Cortex of kidney (tissue), 1 donor: Measurements from ENCODE around the gene NOVA1.

Source experiments
- DNase-seq: peaks from one replicate; lab custom pipeline; 2025; lab: John Stamatoyannopoulos, UW

NOVA1 gene

GRCh38 chr14:26594148-26594547 lies 3.7 kb downstream of the NOVA1 start:
- DNase-seq, result no peak

DNA sequence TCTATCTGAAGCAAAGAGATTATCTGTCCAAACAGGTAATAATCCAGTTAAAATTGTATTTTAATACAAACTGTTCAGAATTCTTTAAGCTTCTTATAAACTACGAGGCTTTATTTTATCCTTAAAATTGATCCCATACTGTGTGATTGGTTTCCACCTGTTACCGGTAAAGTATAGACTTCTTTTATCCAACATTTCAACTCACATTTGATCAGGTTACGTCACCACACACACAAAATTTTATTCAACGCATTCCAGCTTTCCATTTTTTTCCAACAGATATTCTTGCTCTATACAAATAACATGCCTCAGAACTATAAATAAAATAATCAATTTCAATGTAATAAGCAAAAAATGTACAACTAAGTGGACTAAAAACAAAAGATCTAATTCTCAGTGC lies 4.5 kb downstream of the NOVA1 start:
- DNase-seq, result no peak

DNA sequence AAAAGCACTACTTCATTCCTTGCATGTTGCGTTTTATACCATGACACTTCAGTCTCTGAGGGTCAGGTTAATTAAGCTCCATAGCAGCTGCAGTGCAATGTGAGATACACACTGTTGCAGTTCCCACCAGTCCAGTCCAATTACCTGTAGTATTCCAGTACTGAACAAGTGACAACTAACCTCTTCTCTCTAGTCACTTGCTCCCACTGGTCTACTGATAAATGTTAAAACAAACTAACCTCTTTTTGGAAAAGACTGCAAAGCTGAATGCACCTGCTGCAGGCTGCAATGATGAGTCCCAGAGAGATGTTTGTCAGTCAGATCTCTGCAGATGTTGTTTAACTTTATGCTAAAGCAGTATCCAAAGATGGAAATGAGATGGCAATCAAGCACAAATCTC lies 7.9 kb downstream of the NOVA1 start:
- no peak for DNase-seq

- no peak for DNase-seq
Measured at GRCh38 chr14:26577711-26578110, 20.1 kb downstream of the NOVA1 start.

DNA sequence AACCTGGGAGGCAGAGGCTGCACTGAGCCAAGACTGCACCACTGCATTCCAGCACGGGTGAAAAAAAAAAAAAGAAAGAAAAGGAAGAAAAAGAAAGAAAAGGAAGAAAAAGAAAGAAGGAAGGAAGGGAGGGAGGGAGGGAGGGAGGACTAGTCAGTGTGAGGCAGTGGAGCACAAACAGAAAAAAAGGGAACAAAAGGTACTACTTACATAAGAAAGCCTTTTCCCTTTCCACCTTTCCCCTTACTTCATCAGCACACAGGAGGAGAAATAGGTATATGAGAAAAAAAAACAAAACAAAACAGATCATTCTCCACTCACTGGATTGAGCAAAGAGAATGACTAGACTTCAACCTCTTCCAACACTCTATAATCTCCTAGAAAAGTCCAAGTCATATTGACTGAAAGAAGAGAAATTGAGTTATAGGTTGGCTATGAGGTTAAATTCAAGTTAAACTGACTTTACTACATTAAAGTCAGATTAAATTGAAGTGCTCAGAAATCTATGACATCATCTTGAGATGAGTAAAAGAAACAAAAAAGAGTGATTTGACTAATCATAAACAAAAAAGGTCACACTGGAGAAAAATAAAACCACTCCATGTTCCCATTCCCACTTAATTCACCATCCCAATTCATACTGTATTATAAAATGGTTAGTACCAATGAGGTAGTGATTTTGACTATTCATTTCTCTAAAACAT lies 43.6 kb downstream of the NOVA1 start:
- no peak for DNase-seq

DNA sequence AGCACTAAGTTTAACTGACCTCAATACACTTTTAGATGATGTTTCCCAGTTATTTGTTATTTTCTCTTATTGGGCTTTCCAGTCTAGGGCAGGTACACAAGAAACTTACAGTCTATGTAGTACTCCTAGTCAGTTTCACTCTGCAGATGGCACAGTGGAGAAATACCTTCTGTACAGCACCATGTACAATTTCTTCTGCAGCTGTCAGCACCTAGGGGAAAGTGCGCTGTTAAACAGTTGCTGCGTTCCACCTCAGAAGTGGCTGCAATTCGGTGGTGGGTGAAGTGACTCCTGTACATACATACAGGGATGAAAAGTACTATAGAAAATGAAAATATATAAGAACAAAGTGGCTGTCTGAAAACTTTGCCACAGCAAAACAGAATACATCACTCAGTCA lies 48.3 kb downstream of the NOVA1 start:
- no peak for DNase-seq

DNA sequence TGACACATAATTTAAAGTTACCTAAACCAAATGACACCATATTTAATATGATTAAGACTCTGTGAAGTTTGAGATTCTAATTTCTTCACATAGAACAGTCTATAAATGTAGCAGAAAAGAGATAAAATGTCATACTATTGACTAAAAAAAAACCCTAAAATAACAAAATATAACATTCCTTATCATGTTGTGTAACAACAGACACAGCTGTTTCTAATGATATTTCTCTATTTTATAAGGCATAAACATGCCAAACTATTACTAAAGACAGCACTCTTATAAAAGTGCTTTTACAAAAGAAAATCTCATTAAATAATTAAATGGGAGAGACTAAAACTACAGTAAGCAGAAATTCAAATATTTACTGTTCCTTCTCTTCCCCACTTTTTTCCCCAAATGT lies 49.4 kb downstream of the NOVA1 start:
- DNase-seq, result no peak

DNA sequence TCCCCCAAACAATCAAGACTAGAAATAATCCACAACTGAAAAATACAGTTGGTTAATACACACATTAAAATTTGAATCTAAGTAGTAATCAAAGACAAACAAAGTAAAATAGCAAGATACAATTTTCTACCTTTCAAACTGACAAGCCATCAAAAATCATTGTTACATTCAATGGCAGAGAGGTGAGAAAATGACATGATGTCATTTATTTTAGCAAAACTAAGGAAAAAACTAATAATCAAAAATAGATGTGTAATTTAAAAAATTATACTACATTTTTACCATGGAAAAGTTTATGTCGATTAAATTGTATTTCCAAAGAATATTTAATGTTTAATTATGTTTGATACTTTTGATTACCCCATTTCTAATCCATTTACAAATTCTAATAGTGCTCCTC lies 59.7 kb downstream of the NOVA1 start:
- DNase-seq, result no peak

GRCh38 chr14:26531894-26532293 lies 65.9 kb downstream of the NOVA1 start:
- DNase-seq, result no peak

GRCh38 chr14:26528415-26529182 lies 69.2 kb downstream of the NOVA1 start:
- no peak for DNase-seq

GRCh38 chr14:26527095-26527494 lies 70.7 kb downstream of the NOVA1 start:
- no peak for DNase-seq

DNA sequence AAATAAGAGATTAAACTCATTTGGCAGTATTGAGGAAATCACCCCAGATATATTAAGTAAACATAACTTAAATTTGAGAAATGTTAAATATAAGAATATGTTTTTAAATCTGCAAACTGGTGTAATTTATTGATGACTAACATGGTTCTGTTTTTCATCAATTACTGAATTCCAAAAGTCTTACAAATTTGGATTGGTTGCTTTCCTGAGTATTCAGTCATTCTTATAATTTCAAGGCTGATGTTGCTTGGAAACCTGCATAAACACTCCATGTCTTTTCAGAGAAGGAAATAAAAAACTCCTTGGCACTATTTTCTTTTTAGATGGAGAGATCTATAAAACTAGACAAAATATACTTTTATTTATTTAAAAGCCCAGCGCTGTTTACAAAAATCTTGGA lies 71.7 kb downstream of the NOVA1 start:
- DNase-seq, result no peak

- DNase-seq, result no peak
Measured at GRCh38 chr14:26525085-26525484, 72.7 kb downstream of the NOVA1 start.

GRCh38 chr14:26522967-26523366 lies 74.9 kb downstream of the NOVA1 start:
- no peak for DNase-seq

- no peak for DNase-seq
Measured at GRCh38 chr14:26517771-26518170, 80.1 kb downstream of the NOVA1 start.

DNA sequence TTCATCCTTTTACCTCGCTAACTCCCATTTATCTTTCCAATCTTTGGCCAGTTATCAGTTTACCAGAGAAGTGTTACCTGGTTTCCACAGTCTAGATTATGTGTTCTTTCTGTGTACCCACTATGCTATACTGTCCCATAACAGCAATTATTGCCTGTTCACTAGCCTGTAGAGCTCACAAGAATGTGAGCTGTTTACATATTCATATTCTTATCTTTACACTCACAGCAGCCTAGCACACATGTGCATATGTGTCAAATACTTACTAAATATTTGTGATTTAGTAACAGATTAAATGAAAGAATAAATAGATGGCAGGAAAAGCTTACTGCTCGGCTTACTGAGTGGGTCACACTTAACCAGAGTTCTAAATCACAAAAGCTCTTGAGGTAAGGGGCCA lies 97.8 kb downstream of the NOVA1 start:
- no peak for DNase-seq

GRCh38 chr14:26499546-26499945 lies 98.3 kb downstream of the NOVA1 start:
- DNase-seq, result no peak

DNA sequence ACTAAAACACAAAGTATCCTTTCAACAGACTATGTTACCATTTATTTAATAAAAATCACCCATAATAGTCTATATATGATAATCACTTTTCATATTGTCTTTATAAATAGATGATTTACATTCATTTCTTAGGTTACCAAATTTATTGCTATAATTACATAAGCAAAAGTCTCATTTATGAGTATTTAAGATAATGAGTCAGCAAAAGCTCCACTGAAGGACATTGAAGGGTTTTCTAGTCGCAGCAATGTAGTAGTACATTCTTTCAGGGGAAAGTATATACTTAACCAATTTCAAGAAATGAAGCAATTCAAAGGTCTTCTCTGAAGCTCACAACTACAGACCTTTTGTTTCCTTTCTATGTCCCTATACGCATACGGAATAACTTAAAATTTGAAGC lies 110.9 kb downstream of the NOVA1 start:
- DNase-seq, result no peak

GRCh38 chr14:26484562-26484961 lies 113.3 kb downstream of the NOVA1 start:
- no peak for DNase-seq

GRCh38 chr14:26478967-26479366 lies 118.9 kb downstream of the NOVA1 start:
- DNase-seq, result no peak

GRCh38 chr14:26466862-26467261 lies 131.0 kb downstream of the NOVA1 start:
- DNase-seq, result no peak

DNA sequence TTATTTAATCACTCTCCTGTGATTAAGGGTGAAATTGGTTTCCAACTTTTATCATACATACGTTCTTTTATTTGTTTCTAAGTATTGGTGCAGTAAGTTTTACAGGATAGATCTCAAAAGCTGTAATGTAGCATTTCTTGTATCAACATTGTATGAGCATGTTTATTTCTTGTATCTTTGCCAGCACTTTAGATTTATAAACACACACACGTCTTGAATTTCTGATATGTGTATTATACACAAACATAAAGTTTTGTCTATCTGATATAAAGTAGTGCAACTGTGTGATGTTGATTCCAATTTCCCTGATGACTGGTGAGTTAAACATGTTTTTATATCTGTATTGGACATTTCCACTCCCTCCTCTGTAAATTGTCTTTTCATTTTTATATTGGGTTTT lies 134.7 kb downstream of the NOVA1 start:
- DNase-seq, result no peak

GRCh38 chr14:26454105-26454504 lies 143.7 kb downstream of the NOVA1 start:
- DNase-seq, result no peak
